AML-193 (cell line): ENCODE results near the gene BNIP3.

Experiments used
- DNase-seq, 2 experiments: peaks; one replicate each; lab custom pipeline; 2025; lab: John Stamatoyannopoulos, UW

BNIP3 gene, protein sequence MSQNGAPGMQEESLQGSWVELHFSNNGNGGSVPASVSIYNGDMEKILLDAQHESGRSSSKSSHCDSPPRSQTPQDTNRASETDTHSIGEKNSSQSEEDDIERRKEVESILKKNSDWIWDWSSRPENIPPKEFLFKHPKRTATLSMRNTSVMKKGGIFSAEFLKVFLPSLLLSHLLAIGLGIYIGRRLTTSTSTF

DNA sequence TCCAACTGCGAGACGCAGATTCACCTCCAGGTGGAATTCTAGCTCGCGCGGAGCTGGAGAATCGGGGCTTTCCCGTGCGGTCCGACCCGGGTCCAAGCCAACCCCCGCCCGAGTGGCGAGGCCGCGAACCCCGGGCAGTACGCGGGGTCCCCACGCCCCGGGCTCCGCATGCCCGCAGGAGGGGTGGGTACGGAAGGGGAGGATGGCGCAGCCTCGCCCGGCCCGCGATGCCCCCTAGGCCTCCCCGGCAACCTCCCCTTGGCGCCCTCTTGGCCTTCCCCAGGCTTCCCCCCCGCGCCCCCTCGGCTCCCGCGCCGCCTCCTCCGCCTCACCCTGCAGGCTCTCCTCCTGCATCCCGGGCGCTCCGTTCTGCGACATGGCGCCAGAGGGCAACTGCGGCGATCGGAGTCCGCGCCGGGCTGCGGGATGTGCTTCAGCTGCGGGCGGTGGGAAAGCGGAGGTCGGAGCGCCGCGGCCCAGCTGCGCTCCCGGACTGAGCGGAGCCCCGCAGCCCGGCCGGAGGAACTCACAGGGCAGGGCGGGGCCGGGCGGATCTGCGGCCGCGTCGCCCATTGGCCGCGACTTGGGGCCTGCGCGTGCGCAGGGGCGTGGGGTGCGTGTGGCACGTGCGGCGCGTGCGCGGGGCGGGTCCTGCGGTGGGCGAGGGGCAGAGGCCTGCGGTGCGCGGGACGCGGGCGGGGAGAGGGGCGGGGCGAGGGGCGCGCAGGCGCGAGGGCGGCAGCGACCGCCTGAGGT, at the start of gene BNIP3:
TSS of gene BNIP3 (minus strand) at position 495 of the 756 bp plus-strand sequence. CDS start at position 378, 117 bp downstream.
- DNase-seq = peak; percentile 34 to 48

DNA sequence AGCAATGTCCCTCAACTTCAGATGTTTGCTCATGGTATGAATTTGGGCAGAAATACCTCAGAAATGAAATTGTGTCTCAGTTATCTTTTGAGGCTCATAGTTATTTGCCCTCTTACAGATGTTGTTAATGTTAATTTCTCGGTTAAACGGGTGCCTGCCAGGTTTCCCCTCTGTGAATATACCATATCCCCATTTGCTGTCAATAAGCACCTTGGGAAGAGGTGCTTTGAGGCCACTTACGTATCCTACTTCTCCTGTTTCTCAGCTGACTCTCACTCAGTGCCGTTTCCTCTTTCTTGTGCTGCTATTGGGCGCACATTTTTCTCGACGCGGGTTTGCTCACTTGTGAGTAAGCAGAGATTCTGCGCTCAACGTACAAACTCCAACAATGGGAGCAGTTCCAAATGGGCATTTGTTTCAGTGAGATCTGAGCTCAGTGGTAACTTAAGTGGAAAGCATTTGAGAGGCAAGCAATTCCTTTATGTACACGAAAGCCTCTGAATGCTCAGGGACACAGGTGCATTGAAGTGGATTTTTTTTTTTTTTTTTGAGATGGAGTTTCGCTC, 49.3 kb upstream of the BNIP3 start:
- DNase-seq = no peak

DNA sequence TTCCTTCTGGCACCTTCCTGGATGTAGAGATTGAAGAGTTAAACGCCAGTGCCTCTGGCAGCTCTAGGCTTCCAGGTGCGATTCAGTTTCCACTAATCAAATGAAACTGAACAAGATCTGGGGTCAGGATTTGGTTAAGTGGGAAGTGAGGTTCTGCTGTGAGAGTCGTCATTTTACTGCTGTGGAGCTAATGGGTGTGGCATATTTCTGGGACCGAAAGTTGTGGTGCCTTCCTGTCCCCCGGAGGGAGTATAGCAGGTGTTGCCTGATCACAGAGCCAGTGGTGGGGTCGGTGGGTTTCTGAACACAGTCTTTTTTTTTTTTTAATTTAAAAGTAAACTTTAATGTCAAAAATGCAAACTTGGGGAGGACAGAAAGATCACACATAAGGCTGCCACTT, 47.0 kb upstream of the BNIP3 start:
- no peak for DNase-seq

DNA sequence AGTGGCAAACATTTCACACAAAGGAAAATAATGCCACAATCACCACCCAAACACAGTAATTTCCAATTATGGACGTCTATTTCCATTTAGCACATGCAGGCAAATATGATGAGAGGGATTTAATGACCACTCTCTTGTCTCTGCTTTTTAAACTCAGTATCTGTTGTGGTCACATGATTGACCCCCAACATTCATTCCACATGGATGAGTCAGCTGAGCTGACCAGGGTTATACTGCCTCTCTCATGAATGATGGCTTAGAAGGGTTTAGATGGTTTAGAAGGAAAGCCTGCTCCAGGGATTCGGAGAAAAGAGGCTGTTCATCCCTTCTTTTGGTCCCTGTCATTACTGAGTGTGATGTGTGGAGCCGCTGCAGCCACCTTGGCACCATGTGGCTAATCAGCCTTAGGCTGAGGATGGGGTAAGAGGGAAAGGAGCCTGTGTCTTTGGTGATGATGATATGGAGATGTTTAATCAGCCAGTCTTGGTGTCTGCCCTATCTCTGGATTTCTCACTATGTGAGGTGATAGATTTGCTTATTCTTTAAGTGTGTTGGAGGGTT, 45.8 kb upstream of the BNIP3 start:
- DNase-seq = no peak

DNA sequence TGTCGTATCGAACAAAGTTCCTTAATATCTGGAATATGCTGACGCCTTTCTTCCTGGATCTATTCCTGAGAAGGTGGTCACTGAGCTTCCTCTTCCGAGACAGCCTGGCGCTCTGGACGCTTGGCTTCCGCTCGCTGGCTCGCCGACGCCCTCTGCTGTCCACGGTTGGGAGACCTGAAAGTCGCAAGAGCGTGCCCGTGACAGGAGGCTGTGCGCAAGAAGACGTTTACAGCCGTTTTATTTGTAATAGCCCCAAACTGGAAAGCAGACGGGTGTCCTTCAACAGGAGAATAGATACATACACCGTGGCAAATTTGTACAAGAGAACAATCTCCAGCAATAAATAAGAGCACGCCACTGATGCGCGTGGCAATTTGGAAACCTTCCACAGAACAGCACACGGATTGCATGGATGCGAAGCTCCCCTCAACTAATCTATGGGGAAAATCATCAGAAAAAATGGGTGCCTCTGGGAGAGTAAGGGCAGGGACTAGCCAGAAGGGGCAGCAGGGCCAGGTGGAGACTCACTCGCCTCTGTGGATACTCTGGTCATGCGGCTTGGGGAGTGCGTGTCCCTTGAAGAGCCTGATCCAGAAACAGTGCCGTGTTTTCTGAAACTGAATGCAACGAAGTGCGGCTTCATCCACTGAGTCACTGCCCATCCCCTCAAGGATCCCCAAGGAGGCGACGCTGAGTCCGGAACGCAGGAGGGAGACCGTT, 41.5 kb upstream of the BNIP3 start:
- peak; percentile 41 to 54 for DNase-seq

DNA sequence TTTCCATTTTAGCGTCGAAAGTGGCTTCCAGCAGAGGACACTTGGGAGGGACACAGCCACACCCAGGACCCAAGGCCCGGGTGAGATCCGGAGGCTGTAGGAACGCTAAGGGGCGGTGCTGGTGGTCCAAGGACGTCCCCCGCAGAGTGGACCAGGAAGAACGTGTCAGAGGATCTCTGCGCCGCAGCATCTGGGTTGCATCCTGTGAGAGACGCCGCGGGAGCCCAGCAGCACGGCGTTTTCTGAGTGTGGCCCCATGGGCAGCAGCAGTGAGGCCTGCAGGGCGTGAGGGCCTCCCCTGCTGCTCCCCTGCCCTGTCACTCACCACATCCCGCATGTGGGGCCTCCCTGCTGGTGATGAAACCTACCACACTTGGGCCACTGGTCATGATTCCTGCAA, 40.5 kb upstream of the BNIP3 start:
- no peak for DNase-seq

DNA sequence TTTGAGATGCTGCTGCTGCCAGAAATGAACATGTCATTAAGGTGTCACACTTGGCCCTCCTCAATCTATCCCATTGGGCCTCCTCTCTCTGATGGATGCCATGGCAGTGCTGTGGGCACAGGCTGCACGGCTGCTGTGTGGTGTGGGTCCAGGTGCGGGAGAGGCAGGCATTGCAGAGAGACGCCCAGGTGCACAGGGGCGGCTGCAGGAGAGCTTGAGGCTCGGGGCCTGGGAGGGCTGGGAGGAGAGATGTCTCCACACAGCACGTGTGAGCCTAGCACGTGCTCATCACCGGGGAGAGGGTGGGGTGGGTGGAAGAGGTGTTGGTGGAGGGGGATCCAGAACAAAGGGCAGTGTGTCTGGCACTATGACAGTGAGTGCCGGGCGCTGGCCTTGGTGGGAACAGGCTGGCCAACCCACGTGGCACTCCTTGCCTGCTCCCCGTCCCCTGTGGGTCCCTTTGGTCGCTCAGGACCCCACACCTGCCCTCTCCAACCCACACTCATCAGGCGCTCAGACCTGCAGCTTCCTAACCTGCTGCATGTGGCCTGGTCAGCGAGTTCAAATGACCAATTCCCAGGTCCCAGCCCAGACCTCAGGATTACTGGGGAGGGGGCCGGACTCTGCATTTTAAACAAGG, 39.9 kb upstream of the BNIP3 start:
- DNase-seq = no peak

DNA sequence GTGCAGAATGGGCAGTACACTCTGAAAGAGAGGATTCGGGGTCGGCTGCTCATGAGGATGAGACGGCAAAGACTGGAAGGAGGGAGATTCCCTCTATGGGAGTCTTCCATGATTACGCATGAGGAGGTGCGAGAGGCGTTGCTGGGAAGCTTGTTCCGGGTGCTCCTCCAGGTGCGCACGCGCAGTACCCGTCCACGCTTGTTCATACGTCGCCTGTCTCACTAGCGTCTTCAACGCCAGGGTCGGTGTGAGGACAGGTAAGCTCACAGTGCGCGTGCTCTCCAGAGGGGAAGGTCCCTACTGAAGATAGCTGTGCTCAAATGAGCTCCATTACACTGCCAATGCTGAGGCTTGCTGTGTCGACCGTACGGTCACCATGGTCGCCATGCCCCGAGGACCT, 39.3 kb upstream of the BNIP3 start:
- no peak for DNase-seq

DNA sequence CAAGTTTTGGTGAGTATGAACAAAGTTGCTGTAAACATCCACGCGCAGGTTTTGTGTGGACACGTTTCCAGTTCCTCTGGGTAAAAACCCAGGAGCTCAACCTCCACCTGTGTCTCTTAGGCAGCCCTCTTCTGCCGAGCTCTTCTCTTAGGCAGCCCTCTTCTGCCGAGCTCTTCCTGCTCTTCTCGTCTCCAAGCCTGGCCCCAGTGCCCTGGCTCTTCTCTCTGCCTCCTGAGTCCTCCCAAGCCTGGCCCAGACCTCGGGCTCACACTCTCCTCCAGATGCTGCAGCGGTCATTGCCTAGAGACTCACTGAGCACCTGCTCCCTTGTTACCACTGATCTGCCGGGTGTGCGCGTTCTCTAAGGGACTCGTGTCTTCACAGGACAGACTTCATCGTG, 38.7 kb upstream of the BNIP3 start:
- no peak for DNase-seq

DNA sequence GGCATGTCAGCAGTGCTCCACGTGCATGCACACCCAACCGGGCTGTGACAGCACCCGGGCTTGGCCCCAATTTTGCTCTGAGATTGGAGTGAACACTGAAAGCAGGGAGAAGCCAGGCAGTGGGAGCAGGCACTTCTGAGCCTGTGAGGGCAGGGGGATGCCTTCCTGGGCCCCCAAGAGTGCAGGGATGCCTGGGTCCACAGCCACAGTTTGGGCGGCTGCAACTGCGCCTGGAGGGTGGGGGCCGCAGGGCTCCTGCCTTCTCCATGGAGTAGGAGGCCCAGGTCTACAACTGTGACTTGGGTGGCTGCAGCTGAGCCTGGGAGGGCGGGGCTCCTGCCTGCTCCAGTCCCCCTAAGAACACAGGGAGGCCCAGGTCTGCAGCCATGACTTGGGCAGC, 37.6 kb upstream of the BNIP3 start:
- DNase-seq = no peak

DNA sequence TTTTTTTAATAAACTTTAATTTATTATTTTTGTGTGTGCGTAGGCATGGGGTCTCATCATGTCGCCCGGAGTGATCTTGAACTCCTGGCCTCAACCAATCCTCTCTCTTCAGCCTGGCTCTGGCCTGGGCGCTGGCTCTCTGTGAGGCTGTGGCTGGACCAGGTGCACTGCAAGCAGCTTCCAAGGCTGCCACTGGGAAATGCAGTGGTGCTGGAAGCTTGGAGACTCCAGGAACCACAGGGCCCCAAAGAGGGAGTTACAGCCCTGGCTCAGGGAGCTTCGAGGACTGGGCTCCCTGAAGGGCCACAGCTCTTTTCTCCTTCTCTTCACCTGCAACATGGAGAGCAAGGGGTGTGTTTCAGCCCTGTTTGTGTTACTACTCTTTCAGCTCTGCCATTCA, 36.7 kb upstream of the BNIP3 start:
- no peak for DNase-seq

DNA sequence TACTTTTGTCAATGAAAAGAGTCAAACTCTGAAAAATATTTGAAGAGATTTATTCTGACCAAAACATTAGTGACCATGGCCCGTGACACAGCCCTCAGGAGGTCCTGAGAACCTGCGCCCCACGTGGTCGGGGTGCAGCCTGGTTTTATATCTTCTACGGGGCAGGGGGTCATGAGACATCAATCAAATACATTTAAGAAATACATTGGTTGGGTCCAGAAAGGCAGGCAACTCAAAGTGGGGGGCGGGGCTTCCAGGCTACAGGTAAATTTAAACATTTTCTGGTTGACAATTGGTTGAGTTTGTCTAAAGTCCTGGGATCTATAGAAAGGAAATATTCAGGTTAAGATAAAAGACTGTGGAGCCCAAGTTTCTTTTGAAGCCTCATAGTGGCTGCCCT, 34.8 kb upstream of the BNIP3 start:
- no peak for DNase-seq

DNA sequence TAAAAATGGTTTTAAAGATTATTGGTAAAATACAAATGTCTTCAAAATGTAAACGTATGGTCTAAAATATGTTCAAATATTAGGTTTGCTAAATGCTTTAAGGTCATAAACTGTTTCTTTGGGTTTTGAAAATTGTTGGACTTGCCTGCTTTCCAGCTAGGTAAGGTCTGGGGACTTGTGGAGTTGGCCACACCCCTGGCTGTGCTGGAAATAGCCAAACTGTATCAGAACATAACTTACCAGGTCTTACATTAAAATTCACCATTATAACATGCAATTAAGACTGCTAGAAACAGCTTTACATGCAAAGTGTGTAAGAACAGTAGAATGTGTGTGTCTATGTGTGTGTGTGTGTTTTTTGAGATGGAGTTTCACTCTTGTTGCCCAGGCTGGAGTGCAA, 29.7 kb upstream of the BNIP3 start:
- no peak for DNase-seq

DNA sequence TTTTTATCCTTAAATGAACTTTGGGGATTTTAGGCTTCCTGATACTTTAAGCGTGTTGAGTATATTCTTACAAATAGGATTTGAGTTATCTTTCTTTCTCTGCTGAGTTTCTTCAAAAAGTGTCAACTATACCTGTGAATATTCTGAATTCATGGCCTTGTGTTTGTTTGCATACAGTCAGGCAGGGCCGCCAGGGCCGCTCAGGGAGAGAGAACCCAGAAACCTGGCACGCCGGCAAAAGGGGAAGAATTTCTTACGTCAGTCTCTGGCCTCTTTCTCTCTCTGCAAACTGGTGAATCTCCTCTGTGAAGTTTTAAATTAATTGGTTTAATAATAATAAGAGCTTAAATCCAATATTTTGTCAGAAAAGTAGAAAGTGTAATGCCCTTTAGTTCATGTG, 29.3 kb upstream of the BNIP3 start:
- no peak for DNase-seq

DNA sequence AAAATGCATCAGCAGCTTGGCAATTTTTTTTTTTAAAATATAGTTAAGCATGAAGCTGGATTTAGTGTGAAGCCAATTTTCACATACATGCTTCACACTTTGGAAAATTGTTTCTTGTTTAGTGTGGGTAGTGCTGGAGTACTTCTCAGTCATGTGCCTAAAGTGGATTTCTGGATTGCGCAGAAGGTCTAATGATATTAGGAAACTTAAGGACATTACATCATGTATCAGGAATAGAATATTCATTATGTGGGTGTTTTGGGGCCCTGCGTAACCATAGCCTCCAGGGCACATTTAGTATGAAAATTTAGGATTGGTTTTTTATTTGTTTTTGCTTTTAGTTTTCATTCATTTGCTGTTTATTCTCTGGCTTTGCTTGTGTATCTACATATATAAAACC, 28.8 kb upstream of the BNIP3 start:
- no peak for DNase-seq

DNA sequence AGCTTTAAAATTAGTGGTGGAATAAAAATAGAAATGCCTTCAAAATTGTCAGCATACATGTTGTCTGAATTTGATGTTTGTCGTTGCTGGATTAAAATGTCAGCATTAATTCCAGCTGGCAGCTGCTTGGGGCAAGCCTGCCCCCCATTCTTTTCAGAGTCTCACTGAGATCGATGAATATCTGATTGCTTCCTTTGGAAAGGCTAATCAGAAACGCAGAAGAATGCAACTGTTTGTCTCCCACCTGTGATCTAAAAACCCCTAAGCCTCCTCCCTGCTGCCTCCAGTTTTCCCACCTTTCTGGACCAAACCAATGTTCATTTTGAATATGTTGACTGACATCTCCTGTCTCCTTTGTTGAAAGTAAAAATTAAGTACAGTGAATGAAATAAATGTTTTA, 27.9 kb upstream of the BNIP3 start:
- no peak for DNase-seq

DNA sequence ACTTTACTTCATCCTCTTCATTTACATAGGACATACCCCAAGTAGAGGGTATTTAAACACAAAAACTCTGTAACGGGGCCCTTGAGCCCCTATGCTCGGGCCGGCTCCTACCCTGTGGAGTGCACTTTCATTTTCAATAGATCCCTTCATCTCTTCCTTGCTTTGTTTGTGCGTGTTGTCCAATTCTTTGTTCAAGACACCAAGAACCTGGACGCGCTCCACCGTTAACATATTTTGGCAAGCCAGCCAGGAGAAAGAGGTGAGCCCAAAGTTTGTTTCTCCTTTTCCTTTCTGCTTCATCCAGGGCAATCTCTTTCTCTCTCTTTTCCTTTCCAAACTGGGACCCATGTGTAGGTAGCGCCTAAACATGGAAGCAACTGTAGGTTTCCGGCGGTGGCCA, 26.0 kb upstream of the BNIP3 start:
- no peak for DNase-seq

DNA sequence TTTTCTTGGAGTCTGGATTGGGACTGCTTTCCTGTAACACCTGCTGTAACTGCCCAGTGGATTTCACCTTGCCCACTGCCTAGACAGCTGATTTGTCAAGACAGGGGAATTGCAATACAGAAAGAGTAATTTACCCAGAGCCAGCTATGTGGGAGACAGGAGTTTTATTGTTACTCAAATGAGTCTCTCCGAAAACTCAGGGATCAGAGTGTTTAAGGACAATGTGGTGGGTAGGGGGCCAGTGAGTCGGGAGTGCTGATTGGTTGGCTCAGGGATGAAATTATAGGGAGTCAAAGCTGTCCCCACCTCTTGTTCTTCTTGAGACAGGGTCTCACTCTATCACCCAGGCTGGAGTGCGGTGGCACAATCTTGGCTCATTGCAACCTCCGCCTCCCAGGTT, 25.2 kb upstream of the BNIP3 start:
- no peak for DNase-seq

DNA sequence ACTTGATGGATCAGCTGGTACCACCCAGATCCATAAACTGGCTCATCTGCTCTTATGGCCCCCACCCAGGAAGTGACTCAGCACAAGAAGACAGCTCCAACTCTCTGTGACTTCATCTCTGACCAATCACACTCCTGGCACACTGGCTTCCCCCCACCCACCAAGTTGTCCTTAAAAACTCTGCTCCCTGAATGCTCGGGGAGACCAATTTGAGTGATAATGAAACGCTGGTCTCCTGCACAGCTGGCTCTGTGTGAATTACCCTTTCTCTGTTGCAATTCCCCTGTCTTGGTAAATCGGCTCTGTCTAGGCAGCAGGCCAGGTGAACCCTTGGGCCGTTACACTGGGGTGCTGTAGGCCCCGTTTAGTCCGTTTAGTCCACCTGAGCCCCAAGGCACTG, 23.4 kb upstream of the BNIP3 start:
- no peak for DNase-seq

DNA sequence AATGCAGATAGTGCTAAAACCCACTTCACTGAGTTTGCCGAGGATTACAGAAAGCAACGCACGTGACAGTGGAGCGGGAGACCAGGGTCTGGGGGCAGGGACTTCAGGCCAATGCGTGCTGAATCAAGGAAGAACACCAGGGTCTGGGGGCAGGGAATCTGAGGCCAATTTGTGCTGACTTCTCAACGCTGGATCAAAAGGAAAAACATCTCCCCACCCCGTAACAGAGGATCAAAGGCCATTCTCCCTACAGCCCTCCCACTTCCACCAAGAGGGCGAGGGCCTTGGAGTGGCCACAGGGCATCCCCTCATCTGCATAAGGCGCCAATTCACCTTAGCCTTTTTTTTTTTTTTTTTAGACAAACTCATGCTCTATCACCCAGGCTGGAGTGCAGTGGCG, 22.3 kb upstream of the BNIP3 start:
- DNase-seq = no peak

DNA sequence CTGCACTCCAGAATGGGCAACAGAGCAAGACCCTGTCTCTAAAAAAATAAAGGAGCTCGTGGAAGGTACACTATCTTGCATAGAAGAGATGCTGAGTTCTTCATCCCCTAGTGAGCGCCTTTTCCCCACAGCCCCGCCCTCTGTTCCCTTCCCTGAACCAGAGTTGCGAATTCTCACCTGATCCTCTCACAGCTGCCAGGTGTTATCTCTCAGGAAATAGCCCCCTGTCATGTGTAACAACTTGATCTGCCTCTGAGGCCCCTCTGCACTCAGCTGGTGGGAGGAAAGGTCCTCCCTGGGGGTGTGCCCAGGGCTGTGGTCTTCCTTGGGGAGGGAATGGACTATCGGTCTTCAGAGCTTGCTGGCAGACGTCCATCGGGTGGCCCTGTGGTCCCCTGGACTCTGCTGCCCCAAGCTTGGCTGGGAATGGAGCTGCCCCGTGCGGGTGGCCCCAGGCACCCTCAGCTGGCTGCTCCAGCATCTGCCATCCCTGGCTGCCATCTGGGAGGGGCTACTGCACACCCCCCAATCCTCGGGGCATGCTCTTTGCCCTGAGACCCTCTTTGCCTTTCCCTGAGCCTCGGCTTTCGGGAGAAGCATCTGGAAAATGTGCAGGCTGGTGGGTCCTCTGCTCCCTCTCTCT, 21.7 kb upstream of the BNIP3 start:
- DNase-seq = no peak

DNA sequence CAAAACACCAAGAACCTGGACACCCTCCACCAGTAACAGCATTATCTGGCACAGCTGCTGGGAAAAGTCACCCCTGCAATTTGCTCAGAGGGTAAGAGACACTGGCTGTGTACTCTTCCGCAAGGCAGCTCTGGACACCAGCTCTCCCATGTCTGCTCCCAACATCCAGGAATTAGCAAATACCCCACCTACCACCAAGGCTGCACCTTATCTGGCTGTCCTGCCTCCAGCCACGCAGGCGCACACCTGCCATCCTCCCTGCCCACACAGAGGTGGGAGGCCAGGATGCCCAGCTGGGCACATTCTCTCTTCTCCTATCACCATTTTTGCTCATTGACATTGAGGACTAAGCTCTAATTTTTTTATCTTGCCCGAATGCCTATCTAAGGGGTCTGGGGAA, 20.3 kb upstream of the BNIP3 start:
- DNase-seq = no peak
